PC-3 (cell line): ENCODE measurements around the gene PAQR9.

ENCODE experiments used
- CTCF ChIP-seq: fragments of 300-600 bp; sonication (generic); conservative IDR thresholded peaks from 2 replicates; pipeline ENCODE4 v1.5.1; 2017; ENCODE audit warnings: antibody characterized with exemption, low read depth, mild to moderate bottlenecking, low read length
- EZH2phosphoT487 ChIP-seq: fragments of 300-600 bp; sonication (generic); IDR thresholded peaks from 2 replicates; pipeline ENCODE4 v1.6.1; 2018; ENCODE audit warnings: mild to moderate bottlenecking, antibody characterized with exemption, low read length, borderline replicate concordance

DNA sequence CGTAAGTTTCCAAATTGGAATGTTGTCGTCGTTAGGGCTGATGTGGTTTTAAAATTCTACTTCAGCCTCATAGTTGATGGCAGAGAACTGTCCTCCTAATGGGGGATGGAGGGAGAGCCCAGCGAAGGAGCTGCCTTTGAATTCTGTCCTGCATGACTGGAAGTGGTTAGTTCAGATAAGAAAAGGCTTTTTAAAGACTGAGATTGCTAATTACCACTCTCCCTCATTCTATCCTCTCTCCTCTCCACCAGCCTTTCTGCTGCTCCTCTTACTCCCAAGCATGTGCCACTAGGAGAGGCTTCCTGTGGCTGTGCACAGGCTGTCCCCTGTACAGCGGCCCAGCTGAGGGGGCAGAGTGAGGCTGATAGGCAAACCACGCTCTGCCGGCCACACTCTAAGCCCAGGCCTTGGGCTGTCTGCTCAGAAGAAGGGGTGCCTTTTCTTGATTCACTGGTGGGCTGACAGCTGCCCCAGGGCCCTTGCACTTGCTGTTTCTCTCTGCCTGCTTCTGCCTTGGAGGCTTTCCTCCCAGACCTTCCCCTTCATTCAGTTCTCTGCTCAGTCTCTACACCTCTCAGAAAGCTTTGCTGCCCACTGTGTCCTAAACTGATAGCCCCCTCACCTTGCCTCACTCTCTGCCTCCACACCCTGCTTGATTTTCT is 8.7 kb upstream of the PAQR9 start:
- TF ChIP-seq CTCF = no peak
- no peak for TF ChIP-seq EZH2phosphoT487
